Lower leg skin (tissue), 3 donors: ENCODE results near the gene NRF1.

Experiments used
- POLR2A ChIP-seq, 2 donors: fragments of 450-650 bp; IDR thresholded peaks; one replicate each; pipeline ENCODE4 v1.6.1; 2016 to 2017; ENCODE audit warnings: antibody characterized with exemption in 2 of 2, mild to moderate bottlenecking in 1 of 2, moderate library complexity in 1 of 2
- TF ChIP-seq, protein P1 (sequence below), 3 donors: fragments of 450-650 bp; IDR thresholded peaks; one replicate each; pipeline ENCODE4 v1.5.1; 2016; ENCODE audit warnings: antibody characterized with exemption in 3 of 3, mild to moderate bottlenecking in 3 of 3, moderate library complexity in 2 of 3

DNA sequence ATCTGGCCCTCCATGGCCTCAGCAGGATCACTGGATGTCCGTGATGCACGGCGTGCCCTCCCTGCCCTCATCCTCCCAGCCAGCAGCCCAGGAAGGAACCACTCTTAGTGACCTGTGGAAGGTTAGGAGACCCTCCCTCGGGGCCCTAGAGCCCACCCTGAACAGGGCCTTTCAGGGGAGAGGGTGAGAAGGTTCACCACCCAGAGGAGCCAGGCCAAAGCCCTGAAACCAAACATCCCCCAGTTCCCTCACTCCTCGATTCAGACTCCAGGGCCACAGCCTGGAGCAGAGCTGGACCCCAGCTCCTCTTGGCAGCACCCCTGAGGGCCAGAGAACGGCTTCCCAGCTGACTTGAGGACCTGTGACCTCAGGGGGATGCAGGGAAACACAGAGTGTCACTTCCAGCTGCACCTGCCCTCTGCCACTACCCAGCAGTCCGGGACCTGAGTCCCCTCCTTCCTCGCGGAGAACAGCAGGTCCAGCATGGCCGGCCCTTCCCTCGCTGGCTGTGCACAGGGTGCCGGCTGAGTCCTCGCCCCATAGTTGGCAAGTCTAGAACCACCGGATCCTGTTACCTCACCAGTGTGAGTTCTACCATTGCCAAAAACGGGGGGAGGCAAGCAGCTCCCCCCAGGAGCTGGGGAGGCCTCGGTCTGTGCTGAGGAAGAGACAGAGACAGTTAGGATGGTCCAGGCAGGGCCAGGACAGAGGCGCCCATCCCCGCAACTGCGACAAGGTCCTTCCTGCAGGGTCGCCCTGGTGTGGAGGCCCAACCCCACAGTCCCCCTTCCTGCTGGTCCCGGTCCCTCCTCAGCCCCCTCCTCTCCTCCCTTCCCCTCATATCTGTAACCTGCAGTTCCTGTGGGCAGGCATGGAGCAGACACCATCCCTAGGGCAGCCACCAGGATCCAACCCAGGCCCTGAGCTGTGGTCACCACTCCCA, 158.6 kb downstream of the NRF1 start:
- TF ChIP-seq, protein P1, sequence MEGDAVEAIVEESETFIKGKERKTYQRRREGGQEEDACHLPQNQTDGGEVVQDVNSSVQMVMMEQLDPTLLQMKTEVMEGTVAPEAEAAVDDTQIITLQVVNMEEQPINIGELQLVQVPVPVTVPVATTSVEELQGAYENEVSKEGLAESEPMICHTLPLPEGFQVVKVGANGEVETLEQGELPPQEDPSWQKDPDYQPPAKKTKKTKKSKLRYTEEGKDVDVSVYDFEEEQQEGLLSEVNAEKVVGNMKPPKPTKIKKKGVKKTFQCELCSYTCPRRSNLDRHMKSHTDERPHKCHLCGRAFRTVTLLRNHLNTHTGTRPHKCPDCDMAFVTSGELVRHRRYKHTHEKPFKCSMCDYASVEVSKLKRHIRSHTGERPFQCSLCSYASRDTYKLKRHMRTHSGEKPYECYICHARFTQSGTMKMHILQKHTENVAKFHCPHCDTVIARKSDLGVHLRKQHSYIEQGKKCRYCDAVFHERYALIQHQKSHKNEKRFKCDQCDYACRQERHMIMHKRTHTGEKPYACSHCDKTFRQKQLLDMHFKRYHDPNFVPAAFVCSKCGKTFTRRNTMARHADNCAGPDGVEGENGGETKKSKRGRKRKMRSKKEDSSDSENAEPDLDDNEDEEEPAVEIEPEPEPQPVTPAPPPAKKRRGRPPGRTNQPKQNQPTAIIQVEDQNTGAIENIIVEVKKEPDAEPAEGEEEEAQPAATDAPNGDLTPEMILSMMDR (IDR thresholded peaks at IDR 0.05): no peak
- no peak for TF ChIP-seq POLR2A (IDR thresholded peaks at IDR 0.05)
